Stimulated activated CD8-positive, alpha-beta memory T cell treated with anti-CD3 and anti-CD28 coated beads, Interleukin-7, amount 100 ng/mL, for 1 hour (primary cell): ENCODE data around the gene SH3D21.

ENCODE experiments used
- DNase-seq, 2 donors: peaks; one replicate each; pipeline ENCODE4 v3.0.0-alpha.2; 2020; ENCODE audit warnings: low read depth in 2 of 2

Gene SH3D21

DNA sequence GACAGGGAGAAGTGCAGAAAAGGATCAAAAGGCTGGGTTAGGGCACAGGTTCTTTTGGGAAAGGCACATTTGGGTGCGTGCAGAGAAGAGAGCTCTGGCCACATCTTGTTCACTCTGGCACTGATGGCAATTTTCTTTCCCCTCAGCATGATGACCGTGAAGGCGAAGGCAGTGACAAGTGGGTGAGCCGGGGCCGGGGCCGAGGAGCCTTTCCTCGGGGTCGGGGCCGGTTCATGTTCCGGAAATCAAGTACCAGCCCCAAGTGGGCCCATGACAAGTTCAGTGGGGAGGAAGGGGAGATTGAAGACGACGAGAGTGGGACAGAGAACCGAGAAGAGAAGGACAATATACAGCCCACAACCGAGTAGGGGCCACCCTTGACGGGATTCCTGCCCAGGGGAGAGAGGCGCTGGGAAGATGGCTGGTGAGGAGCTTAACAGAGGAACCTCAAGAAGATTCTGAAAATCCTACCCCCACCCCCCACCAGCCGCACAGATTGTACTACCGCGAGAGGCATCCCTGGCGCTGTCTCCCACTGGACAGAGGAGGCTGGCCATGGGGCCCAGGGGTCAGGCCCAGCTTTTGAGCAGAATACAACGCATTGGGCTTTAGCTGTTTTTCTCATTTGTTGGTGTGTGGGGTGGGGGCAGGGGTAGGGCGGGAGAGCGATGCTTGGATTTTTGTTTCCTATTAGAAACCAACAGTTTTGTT, 2.4 kb upstream of the SH3D21 start:
- DNase-seq = no peak

DNA sequence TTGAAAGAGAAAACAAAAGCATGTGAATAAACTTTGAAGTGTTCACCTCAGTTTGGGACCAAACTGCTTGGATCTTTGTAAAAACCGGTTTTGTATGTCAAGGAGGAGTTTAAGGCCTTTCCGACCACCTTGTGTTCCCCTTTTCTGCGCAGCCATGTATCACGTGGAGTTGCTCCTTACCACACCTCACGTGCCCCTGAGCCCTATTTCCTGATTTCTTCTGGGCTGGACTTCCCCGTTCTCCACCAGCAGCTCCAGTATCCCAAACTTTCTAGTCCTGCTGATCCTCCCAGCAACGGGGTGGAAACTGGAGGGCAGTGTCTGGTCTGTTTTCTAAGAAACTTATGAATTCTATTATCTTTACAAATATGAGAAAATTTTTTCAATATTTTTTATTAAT, 1.6 kb upstream of the SH3D21 start:
- no peak for DNase-seq

GRCh38 chr1:36304970-36305914, 926 bp upstream of the SH3D21 start:
- DNase-seq = no peak

- no peak for DNase-seq
These were observed 306 bp upstream of the SH3D21 start for GRCh38 chr1:36305915-36306209.

- peak; percentile 80 to 81 for DNase-seq
These were observed 811 bp downstream of the SH3D21 start for GRCh38 chr1:36306902-36307456.

GRCh38 chr1:36307601-36308330, 1.6 kb downstream of the SH3D21 start:
- DNase-seq = no peak

GRCh38 chr1:36309397-36309796, 3.2 kb downstream of the SH3D21 start:
- no peak for DNase-seq

- DNase-seq = no peak
These were observed 14.2 kb downstream of the SH3D21 start for GRCh38 chr1:36320291-36320761.

- DNase-seq = no peak
These were observed 14.6 kb downstream of the SH3D21 start for GRCh38 chr1:36320767-36321118.

- no peak for DNase-seq
These were observed 15.2 kb downstream of the SH3D21 start for GRCh38 chr1:36321119-36321951.

GRCh38 chr1:36322041-36322785, 16.0 kb downstream of the SH3D21 start:
- no peak for DNase-seq

DNA sequence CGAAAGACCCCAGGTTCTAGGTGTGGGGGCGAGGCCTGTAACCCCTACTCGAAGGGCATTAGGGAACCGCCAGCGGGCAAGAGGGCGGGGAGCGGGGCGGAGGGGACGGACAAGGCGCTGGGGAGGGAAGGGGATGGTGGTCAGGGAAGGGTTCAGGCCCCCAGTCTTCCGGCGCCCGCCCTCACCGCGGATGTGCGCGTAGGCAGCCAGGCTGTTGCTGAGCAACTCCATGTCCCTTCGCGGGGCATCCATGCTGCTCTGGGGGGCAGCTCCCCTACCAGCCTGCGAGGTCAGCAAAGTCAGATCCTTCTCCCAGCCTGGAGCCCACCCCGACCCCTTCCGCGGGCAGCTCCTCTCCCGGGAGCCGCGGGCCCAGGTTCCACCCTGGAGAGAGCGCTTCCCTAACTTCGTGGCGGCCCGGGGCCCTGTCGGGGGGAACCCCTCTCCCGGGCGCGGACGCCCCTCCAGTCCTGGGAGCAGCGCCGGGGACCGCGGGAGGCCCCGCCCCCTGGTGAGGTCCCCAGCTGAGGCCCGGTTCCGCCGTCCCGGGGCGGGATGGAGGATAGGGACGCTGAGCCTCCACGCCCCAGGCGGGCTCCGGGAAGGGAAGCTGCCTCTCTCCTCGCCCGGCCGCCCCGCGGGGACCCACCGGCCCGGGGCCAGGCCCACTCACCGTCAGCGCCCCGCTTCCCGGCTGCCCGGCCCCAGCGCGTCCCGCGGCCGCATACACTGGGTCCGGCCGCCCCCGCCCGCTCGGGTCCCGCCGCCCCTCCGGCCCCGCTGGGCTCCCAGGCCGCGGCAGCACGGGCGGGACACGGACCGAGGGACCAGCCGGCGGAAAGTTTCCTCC, 16.8 kb downstream of the SH3D21 start:
- no peak for DNase-seq

DNA sequence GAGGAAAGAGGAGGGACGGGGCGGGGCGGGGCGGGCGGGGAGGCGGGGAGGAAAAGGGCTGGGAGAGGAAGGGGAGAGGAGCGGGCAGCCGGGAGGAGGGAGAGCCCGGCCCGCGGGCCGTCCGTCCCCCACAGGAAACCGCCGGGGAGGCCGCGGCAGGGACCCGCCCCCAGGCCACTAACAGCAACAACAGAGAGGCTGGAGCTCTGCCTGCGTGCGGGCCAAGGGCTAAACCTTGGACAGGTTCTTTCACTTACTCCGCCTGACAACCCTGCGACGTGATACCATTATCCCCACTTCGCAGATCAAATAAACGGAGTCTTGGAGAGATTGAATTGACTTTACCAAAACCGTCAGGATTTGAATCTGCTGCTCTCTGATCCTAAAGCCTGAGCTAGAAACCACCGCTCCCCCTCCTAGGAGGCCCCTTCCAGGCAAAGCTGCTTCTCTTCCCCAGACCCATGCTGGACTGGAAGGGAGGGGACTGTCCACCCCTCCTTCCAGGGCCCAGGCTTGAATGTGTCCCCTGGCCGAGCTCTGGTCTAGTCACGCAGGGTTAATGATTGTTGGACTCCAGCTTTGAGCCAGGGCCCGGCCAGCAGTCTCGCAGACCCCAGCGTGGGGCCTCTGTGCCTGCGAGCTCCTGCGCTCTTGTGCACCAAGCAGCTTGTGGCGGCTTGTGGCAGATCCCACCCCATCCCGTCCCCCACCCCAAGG, 17.6 kb downstream of the SH3D21 start, which contains the start of gene EVA1B:
Gene EVA1B, minus strand, starts transcription at position 10 of the 717 bp plus-strand sequence. CDS start 608 bp downstream, outside the sequence.
- DNase-seq = no peak

DNA sequence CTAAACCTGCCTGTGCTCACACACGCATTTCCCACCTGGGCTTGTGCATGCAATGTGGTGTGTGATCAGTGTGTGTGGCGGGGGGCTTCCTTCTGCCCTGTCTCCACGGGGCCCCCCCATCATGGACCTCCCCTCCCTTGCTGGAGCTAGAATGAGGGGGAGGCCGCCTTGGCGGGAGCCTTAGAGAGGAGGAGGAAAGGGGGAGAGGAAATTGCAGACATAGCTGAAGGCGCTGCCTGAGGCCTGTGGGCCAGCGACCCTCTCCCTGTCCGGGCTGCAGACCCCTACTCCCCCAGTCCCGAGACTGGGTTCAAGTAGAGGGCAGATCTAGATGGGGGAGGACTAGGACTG, 18.2 kb downstream of the SH3D21 start:
- DNase-seq = no peak

- DNase-seq = no peak
These were observed 20.3 kb downstream of the SH3D21 start for GRCh38 chr1:36326499-36326898.

- no peak for DNase-seq
These were observed 21.4 kb downstream of the SH3D21 start for GRCh38 chr1:36327421-36328087.

DNA sequence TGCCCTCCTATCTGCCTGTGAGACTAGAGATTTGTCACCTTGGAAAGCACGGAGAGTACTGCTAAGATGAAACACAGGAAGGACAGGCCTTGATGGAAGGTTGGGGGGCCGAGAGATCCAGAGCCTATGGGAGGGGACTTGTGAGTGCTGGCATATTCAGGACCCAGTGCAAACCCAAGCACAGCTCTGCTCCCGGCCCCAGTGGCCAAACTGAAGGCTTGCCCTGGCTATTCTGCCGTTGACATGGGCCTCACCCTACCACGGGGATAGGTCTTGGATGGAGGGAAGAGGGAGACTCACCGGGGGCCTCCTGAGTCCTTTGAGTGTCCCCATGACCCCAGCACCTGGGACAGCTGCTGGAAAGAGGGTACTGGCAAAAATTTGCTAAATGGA, 21.9 kb downstream of the SH3D21 start:
- no peak for DNase-seq

GRCh38 chr1:36328713-36329112, 22.5 kb downstream of the SH3D21 start:
- no peak for DNase-seq
